HEK293 (cell line): Measurements from ENCODE around the gene PACS2.

Experiments used
- CTCF ChIA-PET: fragments of 350-600 bp; formaldehyde crosslinking; extraction: SDS; loops from one replicate; lab custom pipeline; 2021; ENCODE audit warnings: antibody characterized with exemption; lab: Yijun Ruan, JAX
- POLR2A ChIA-PET: fragments of 300-600 bp; formaldehyde crosslinking; extraction: SDS; loops from one replicate; lab custom pipeline; 2020; ENCODE audit warnings: antibody characterized with exemption, inconsistent platforms; lab: Yijun Ruan, JAX
- H3K27ac ChIP-seq: fragments of 200-500 bp; sonication (Bioruptor generic); 2 replicates; pipeline ENCODE4 v1.5.1; 2014; ENCODE audit warnings: low read depth, low read length, control low read depth, inconsistent platforms; ENCODE audit errors: extremely low read depth
- H3K36me3 ChIP-seq, 2 experiments: fragments of 200-500 bp in 1 of 2; sonication (Bioruptor generic) in 1 of 2; 1 replicate in 1 of 2; 2 replicates in 1 of 2; pipeline ENCODE4 v1.5.1; 2014 to 2017; ENCODE audit warnings: inconsistent platforms in 2 of 2, low read length in 2 of 2; ENCODE audit not compliant: control insufficient read depth in 2 of 2, insufficient read depth in 1 of 2
- H3K4me1 ChIP-seq: fragments of 200-500 bp; sonication (Bioruptor generic); 2 replicates; pipeline ENCODE4 v1.5.1; 2014; ENCODE audit warnings: mild to moderate bottlenecking, low read length, inconsistent platforms; ENCODE audit not compliant: control insufficient read depth, insufficient read depth
- H3K4me3 ChIP-seq: 2 replicates; pipeline ENCODE4 v1.5.1; 2011; ENCODE audit warnings: low read depth, mild to moderate bottlenecking, control low read depth, low read length, moderate library complexity
- H3K9me3 ChIP-seq: fragments of 200-500 bp; sonication (Bioruptor generic); 2 replicates; pipeline ENCODE4 v1.5.1; 2014; ENCODE audit warnings: low read depth, low read length, inconsistent platforms; ENCODE audit not compliant: control insufficient read depth, insufficient read depth
- HOXA7 ChIP-seq: sonication (generic); formaldehyde crosslinking; IDR thresholded peaks from 2 replicates; pipeline ENCODE4 v1.8.1; 2022; ENCODE audit warnings: missing genetic modification reagents, borderline replicate concordance
- MEIS1 ChIP-seq: sonication (generic); formaldehyde crosslinking; IDR thresholded peaks from 2 replicates; pipeline ENCODE4 v1.8.1; 2022; ENCODE audit warnings: missing genetic modification reagents, mild to moderate bottlenecking, borderline replicate concordance
- MYNN ChIP-seq: fragments of 450-650 bp; formaldehyde crosslinking; IDR thresholded peaks from 2 replicates; pipeline ENCODE4 v1.5.1; 2016; ENCODE audit warnings: missing biosample characterization, missing genetic modification characterization, borderline replicate concordance
- MZF1 ChIP-seq: fragments of 450-650 bp; formaldehyde crosslinking; IDR thresholded peaks from 2 replicates; pipeline ENCODE4 v1.5.1; 2017; ENCODE audit warnings: missing biosample characterization, missing genetic modification characterization, borderline replicate concordance
- OVOL3 ChIP-seq: fragments of 450-650 bp; formaldehyde crosslinking; IDR thresholded peaks from 2 replicates; pipeline ENCODE4 v1.5.1; 2016; ENCODE audit warnings: missing biosample characterization, missing genetic modification characterization
- SCRT1 ChIP-seq: fragments of 450-650 bp; formaldehyde crosslinking; IDR thresholded peaks from 2 replicates; pipeline ENCODE4 v1.5.1; 2016; ENCODE audit warnings: missing biosample characterization, missing genetic modification characterization, borderline replicate concordance
- SCRT2 ChIP-seq: fragments of 450-650 bp; formaldehyde crosslinking; IDR thresholded peaks from 2 replicates; pipeline ENCODE4 v1.5.1; 2016; ENCODE audit warnings: missing biosample characterization, missing genetic modification characterization
- ZBTB48 ChIP-seq: fragments of 450-650 bp; formaldehyde crosslinking; IDR thresholded peaks from 2 replicates; pipeline ENCODE4 v1.5.1; 2016; ENCODE audit warnings: missing biosample characterization, missing genetic modification characterization
- ZIC2 ChIP-seq: fragments of 450-650 bp; formaldehyde crosslinking; IDR thresholded peaks from 2 replicates; pipeline ENCODE4 v1.5.1; 2016; ENCODE audit warnings: missing biosample characterization, missing genetic modification characterization
- ZNF132 ChIP-seq: fragments of 450-650 bp; formaldehyde crosslinking; IDR thresholded peaks from 2 replicates; pipeline ENCODE4 v1.5.1; 2017; ENCODE audit warnings: missing biosample characterization, missing genetic modification characterization, borderline replicate concordance
- ZNF558 ChIP-seq: fragments of 450-650 bp; formaldehyde crosslinking; IDR thresholded peaks from 2 replicates; pipeline ENCODE4 v1.5.1; 2016; ENCODE audit warnings: missing biosample characterization, missing genetic modification characterization
- ZNF585B ChIP-seq: fragments of 450-650 bp; formaldehyde crosslinking; IDR thresholded peaks from 2 replicates; pipeline ENCODE4 v1.5.1; 2016; ENCODE audit warnings: missing biosample characterization, missing genetic modification characterization
- ZNF654 ChIP-seq: fragments of 450-650 bp; formaldehyde crosslinking; IDR thresholded peaks from 2 replicates; pipeline ENCODE4 v1.5.1; 2016; ENCODE audit warnings: low read depth, missing biosample characterization, missing genetic modification characterization
- ZNF658 ChIP-seq: fragments of 450-650 bp; formaldehyde crosslinking; IDR thresholded peaks from 2 replicates; pipeline ENCODE4; 2016; ENCODE audit warnings: missing biosample characterization, missing genetic modification characterization
- ZNF747 ChIP-seq: fragments of 450-650 bp; formaldehyde crosslinking; IDR thresholded peaks from 2 replicates; pipeline ENCODE4 v1.5.1; 2016; ENCODE audit warnings: missing biosample characterization, missing genetic modification characterization
- ZNF777 ChIP-seq: fragments of 450-650 bp; formaldehyde crosslinking; IDR thresholded peaks from 2 replicates; pipeline ENCODE4 v1.5.1; 2017; ENCODE audit warnings: missing biosample characterization, missing genetic modification characterization, borderline replicate concordance
- ZNF791 ChIP-seq: fragments of 450-650 bp; formaldehyde crosslinking; IDR thresholded peaks from 2 replicates; pipeline ENCODE4 v1.5.1; 2016; ENCODE audit warnings: missing biosample characterization, missing genetic modification characterization
- ZNF830 ChIP-seq: fragments of 450-650 bp; IDR thresholded peaks from 2 replicates; pipeline ENCODE4 v1.5.0; 2018; ENCODE audit warnings: missing biosample characterization, missing genetic modification characterization, low read depth, mild to moderate bottlenecking, moderate library complexity
- TF ChIP-seq, protein P1 (sequence below): fragments of 450-650 bp; formaldehyde crosslinking; IDR thresholded peaks from 2 replicates; pipeline ENCODE4; 2016; ENCODE audit warnings: missing biosample characterization, missing genetic modification characterization
- TF ChIP-seq, protein P2 (sequence below): fragments of 450-650 bp; formaldehyde crosslinking; IDR thresholded peaks from 2 replicates; pipeline ENCODE4 v1.5.1; 2016; ENCODE audit warnings: missing biosample characterization, missing genetic modification characterization, borderline replicate concordance
- TF ChIP-seq, protein P3 (sequence below): fragments of 450-650 bp; formaldehyde crosslinking; IDR thresholded peaks from 2 replicates; pipeline ENCODE4 v1.5.1; 2017; ENCODE audit warnings: missing biosample characterization, missing genetic modification characterization
- TF ChIP-seq, protein P4 (sequence below): fragments of 450-650 bp; IDR thresholded peaks from 2 replicates; pipeline ENCODE4 v1.5.1; 2018; ENCODE audit warnings: missing biosample characterization, mild to moderate bottlenecking, missing genetic modification characterization

Gene PACS2

DNA sequence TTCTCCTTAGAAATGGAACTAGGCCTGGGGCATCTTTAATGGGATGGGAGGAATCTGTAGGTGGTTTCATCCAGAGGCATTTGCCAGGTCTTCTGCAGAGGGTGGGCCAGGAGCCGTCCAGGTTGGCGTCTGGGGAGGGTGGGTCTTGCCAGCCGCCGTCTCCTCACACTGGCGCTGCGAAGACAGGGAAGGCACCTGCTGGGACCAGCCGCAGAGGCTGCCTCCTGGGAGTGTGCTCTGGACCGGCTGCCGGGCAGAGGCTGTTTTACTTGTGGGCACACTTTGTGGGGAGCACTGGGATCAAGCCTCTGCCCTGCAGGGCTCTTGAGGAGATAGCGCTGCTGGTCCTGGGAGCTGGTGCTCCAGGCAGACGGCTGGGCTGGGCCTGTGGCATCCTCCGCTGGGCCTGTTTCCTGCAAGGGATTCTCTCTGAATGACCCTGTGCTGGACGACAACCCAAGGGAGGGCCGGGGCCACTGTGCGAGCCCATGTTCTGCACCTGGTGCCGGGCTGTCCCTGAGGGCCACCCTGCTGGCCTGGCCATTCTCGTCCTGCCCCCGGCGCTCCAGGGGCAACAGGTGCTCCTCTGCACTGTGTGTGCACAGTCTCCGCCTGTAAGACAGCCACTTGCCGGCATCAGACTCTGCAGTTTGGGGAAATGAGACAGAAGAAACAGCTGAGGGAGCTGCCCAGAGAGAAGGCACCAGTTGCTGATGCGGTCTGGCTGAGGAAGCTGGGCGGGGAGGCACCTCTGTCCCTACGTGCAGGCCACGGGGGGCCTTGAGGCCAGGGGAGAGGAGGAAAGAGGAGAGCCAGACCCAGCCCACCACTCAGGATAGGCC is 73.8 kb downstream of the PACS2 start:
- Histone ChIP-seq H3K27ac (no peak overlapping the region), H3K4me3 (no peak overlapping the region), H3K4me1 (no peaks in the 10 kb centered on the region)
- CTCF ChIA-PET = no interaction called here
- POLR2A ChIA-PET = no interaction called here
- TF ChIP-seq, protein P1, sequence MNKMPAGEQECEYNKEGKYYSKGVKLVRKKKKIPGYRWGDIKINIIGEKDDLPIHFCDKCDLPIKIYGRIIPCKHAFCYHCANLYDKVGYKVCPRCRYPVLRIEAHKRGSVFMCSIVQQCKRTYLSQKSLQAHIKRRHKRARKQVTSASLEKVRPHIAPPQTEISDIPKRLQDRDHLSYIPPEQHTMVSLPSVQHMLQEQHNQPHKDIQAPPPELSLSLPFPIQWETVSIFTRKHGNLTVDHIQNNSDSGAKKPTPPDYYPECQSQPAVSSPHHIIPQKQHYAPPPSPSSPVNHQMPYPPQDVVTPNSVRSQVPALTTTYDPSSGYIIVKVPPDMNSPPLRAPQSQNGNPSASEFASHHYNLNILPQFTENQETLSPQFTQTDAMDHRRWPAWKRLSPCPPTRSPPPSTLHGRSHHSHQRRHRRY (tag by site-specific recombination) = no peak
- peak; percentile 89 for TF ChIP-seq SCRT1 (tag by site-specific recombination)
- peak; percentile 93 for TF ChIP-seq SCRT2 (tag by site-specific recombination)
- no peak for TF ChIP-seq MZF1 (tag by site-specific recombination)
- TF ChIP-seq, all 188 proteins: peak for 2
- peaks cover 0 to 21% of the 10 kb centered on the region in 2 experiments; a peak in 1 of 3 replicates for H3K36me3 ChIP-seq
- H3K9me3 ChIP-seq = no peaks in the 10 kb centered on the region

DNA sequence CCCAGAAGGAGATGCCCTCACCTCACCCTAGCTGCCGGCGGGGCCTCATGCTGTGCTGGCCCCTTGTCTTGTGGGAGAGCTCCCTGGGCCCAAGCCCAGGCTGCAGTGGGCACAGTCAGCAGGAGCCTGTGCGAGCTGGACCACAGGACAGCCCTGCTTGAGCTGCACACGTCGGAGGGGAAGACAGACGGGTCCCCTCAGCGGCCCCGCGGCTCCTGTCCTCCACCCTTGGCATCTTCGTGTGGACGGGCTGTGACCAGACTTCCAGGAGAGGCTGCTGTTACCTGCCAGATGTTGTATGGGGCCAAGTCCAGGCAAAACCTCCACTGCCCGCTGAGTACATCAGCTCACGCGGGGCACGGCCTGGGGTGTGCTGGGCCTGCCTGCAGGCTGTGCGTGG is 74.4 kb downstream of the PACS2 start:
- no peaks in the 10 kb centered on the region for H3K9me3 ChIP-seq
- TF ChIP-seq ZIC2 (tag by site-specific recombination) (peak; percentile 81), ZNF658 (tag by site-specific recombination) (no peak), OVOL3 (tag by site-specific recombination) (no peak)
- TF ChIP-seq, all 188 proteins: peak for 1
- POLR2A ChIA-PET = no interaction called here
- peaks cover 0 to 14% of the 10 kb centered on the region in 2 experiments; a peak in 1 of 3 replicates for H3K36me3 ChIP-seq
- CTCF ChIA-PET = interaction anchor here (0.9 kb wide), 1 partner anchor 18 kb away, joined by 3 read pairs; no protein-coding TSS in a partner anchor
- H3K4me1 ChIP-seq = no peaks in the 10 kb centered on the region
- H3K4me3 ChIP-seq = no peak overlapping the region
- H3K27ac ChIP-seq = no peak overlapping the region

DNA sequence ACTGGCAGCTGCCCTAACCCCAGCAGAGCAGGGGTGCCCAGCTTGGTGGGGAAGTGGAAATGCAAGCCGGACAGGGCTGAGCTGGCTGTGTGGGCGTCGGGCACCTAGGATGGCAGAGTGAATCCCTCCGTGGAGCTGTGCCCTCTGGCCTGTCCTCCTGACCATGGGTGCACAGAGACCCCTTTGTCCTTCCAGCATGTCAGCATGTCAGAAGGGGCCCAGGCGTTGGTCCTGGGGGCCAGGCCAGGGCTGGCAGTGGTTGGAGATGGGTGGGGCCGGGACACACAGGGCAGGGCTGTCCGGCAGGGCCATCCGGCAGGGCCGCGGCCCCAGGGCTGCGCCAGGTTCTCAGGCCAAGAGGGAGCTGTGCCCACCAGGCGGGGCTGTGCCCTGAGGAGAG is 75.0 kb downstream of the PACS2 start:
- POLR2A ChIA-PET = no interaction called here
- no peak for TF ChIP-seq SCRT2 (tag by site-specific recombination)
- no peak for TF ChIP-seq MYNN (tag by site-specific recombination)
- no peak for TF ChIP-seq ZNF777 (tag by site-specific recombination)
- no peak for TF ChIP-seq MEIS1 (CRISPR knock-in tag)
- no peak for TF ChIP-seq ZNF132 (tag by site-specific recombination)
- TF ChIP-seq ZBTB48 (tag by site-specific recombination) = no peak
- no peak for TF ChIP-seq HOXA7 (CRISPR knock-in tag)
- TF ChIP-seq ZNF791 (tag by site-specific recombination) = no peak
- no peak for TF ChIP-seq ZNF558 (tag by site-specific recombination)
- TF ChIP-seq ZNF585B = no peak
- TF ChIP-seq, protein P2, sequence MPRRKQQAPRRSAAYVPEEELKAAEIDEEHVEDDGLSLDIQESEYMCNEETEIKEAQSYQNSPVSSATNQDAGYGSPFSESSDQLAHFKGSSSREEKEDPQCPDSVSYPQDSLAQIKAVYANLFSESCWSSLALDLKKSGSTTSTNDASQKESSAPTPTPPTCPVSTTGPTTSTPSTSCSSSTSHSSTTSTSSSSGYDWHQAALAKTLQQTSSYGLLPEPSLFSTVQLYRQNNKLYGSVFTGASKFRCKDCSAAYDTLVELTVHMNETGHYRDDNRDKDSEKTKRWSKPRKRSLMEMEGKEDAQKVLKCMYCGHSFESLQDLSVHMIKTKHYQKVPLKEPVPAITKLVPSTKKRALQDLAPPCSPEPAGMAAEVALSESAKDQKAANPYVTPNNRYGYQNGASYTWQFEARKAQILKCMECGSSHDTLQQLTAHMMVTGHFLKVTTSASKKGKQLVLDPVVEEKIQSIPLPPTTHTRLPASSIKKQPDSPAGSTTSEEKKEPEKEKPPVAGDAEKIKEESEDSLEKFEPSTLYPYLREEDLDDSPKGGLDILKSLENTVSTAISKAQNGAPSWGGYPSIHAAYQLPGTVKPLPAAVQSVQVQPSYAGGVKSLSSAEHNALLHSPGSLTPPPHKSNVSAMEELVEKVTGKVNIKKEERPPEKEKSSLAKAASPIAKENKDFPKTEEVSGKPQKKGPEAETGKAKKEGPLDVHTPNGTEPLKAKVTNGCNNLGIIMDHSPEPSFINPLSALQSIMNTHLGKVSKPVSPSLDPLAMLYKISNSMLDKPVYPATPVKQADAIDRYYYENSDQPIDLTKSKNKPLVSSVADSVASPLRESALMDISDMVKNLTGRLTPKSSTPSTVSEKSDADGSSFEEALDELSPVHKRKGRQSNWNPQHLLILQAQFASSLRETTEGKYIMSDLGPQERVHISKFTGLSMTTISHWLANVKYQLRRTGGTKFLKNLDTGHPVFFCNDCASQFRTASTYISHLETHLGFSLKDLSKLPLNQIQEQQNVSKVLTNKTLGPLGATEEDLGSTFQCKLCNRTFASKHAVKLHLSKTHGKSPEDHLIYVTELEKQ (tag by site-specific recombination) = no peak
- no peak for TF ChIP-seq ZNF654 (tag by site-specific recombination)
- no peak for TF ChIP-seq ZNF830 (tag by site-specific recombination)
- no peak for TF ChIP-seq ZNF747 (tag by site-specific recombination)
- TF ChIP-seq, protein P3, sequence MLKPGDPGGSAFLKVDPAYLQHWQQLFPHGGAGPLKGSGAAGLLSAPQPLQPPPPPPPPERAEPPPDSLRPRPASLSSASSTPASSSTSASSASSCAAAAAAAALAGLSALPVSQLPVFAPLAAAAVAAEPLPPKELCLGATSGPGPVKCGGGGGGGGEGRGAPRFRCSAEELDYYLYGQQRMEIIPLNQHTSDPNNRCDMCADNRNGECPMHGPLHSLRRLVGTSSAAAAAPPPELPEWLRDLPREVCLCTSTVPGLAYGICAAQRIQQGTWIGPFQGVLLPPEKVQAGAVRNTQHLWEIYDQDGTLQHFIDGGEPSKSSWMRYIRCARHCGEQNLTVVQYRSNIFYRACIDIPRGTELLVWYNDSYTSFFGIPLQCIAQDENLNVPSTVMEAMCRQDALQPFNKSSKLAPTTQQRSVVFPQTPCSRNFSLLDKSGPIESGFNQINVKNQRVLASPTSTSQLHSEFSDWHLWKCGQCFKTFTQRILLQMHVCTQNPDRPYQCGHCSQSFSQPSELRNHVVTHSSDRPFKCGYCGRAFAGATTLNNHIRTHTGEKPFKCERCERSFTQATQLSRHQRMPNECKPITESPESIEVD (tag by site-specific recombination) = no peak
- TF ChIP-seq, protein P4, sequence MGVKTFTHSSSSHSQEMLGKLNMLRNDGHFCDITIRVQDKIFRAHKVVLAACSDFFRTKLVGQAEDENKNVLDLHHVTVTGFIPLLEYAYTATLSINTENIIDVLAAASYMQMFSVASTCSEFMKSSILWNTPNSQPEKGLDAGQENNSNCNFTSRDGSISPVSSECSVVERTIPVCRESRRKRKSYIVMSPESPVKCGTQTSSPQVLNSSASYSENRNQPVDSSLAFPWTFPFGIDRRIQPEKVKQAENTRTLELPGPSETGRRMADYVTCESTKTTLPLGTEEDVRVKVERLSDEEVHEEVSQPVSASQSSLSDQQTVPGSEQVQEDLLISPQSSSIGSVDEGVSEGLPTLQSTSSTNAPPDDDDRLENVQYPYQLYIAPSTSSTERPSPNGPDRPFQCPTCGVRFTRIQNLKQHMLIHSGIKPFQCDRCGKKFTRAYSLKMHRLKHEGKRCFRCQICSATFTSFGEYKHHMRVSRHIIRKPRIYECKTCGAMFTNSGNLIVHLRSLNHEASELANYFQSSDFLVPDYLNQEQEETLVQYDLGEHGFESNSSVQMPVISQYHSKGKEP (tag by site-specific recombination) = no peak
- Histone ChIP-seq H3K4me3 (no peak overlapping the region), H3K9me3 (no peaks in the 10 kb centered on the region), H3K36me3 (peaks cover 0 to 10% of the 10 kb centered on the region in 2 experiments; a peak in 1 of 3 replicates), H3K4me1 (no peaks in the 10 kb centered on the region), H3K27ac (no peak overlapping the region)
- CTCF ChIA-PET = interaction anchor here (0.5 to 1.1 kb wide), 4 partner anchors 18 to 398 kb away, joined by 3 to 6 read pairs (median 4); no protein-coding TSS in a partner anchor
